ENCODE results near the gene HIGD1C.

DNA sequence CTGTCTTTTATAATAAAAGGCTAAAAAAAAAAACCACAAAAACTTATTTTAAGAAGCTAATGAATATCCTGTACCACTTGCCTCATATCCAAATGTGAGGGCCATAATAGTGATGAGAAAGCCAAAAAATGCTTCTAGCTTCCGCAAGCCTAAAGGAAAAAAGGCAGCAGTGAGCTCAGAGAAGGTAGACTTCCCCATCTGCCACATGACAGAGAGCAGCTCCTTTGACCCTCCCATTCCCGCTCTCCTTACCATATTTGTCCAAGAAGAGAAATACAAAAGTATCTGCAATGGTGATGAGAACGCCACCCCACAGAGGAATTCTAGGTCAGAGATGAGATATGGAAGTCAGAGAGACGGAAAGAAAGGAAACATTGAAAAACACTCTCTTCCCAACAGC is 46.7 kb downstream of the HIGD1C start:
- TF ChIP-seq, protein P1, sequence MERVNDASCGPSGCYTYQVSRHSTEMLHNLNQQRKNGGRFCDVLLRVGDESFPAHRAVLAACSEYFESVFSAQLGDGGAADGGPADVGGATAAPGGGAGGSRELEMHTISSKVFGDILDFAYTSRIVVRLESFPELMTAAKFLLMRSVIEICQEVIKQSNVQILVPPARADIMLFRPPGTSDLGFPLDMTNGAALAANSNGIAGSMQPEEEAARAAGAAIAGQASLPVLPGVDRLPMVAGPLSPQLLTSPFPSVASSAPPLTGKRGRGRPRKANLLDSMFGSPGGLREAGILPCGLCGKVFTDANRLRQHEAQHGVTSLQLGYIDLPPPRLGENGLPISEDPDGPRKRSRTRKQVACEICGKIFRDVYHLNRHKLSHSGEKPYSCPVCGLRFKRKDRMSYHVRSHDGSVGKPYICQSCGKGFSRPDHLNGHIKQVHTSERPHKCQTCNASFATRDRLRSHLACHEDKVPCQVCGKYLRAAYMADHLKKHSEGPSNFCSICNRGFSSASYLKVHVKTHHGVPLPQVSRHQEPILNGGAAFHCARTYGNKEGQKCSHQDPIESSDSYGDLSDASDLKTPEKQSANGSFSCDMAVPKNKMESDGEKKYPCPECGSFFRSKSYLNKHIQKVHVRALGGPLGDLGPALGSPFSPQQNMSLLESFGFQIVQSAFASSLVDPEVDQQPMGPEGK (CRISPR knock-in tag; IDR thresholded peaks at IDR 0.05; ENCODE audit: borderline replicate concordance) = no peak
- TF ChIP-seq BACH2 (CRISPR knock-in tag; IDR thresholded peaks at IDR 0.05; ENCODE audit: borderline replicate concordance) (no peak), PPARA (CRISPR knock-in tag; IDR thresholded peaks at IDR 0.05; ENCODE audit: borderline replicate concordance) (no peak)
